GM23248 (cell line): ENCODE measurements around the gene CABS1.

Experiments used
- EZH2 ChIP-seq: fragments of 200-600 bp; sonication (generic); IDR thresholded peaks from 2 replicates; pipeline ENCODE4 v1.6.1; 2018; ENCODE audit warnings: antibody characterized with exemption, mild to moderate bottlenecking; ENCODE audit not compliant: insufficient read depth, poor library complexity, severe bottlenecking
- EZH2phosphoT487 ChIP-seq: fragments of 200-600 bp; sonication (generic); IDR thresholded peaks from 2 replicates; pipeline ENCODE4 v1.6.1; 2018; ENCODE audit warnings: antibody characterized with exemption, moderate library complexity, mild to moderate bottlenecking, low read depth; ENCODE audit not compliant: insufficient read depth

- no peak for TF ChIP-seq EZH2phosphoT487
- TF ChIP-seq EZH2 = no peak
Observed at GRCh38 chr4:70359115-70359661, 24.4 kb downstream of the CABS1 start.
